COLO829 (cell line): ENCODE measurements around the gene ZNF578.
"Not testable (repeated sequence)": the region's sequence is repeated elsewhere in the genome, so short reads cannot be mapped to it uniquely, and the experiment has no call there.

Experiments
- DNase-seq: peaks from one replicate; pipeline ENCODE4 v3.0.0; 2012; ENCODE audit warnings: low spot score

ZNF578 gene

DNA sequence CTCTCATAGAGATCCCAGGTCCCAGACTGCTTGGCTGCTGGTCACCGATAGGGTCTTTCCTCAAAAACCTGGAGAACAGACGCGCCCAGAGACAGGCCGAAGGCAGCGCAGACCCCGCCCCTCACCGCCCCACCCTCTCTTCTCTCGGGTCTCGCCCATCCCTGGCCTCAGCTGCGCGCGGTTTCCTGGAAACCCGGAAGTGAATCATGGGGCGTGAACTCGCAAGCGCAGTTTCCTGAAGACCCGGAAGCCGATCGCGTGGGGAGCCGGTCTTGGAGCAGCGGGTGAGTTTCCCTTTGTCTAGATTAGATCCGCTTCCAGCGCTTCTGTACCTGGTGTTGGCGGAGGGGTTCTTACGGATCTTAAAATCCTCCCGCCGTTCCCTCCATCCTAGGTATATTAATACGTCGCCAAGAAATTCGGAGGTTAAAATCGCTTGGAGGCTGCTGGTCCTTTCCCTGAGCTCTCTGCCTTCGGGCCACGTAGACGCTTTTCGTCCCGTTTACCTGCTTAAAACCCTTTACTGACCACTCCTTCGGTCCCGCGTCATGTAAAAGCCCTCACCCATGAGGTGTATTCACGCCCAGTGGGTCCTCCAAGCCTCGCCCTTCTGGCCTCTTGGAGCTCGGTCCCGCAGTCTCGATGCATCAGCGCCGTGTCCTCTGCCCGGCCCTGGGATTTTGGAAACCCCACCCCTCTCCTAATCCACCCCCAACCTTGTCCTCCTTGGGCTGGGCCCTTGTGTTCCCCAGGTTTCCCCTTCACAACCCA, at the start of gene ZNF578:
TSS of gene ZNF578 (plus strand) at position 230 of the 771 bp plus-strand sequence. CDS start 48,293 bp downstream, outside the sequence.
- peak; percentile 10 for DNase-seq

DNA sequence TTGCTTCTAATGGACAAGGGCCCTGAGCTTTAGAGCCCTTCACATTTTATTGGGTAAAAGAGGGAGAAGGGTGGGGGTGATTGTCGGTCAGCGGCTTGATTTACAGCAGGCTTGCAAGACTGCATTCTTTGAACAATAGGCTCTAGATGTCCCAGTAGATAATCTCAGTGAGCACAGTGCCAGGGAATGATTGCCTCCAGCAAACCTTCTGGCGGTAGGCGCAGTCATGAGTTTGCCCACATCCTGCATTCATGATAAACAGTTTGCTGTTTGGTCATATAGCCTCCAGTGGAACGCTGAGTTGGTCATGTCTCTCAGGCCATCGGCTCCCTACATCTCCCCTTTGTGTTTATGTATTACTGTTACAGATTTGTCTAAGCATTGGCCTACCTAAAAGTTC, 43.1 kb upstream of the ZNF578 start:
- DNase-seq, result no peak

DNA sequence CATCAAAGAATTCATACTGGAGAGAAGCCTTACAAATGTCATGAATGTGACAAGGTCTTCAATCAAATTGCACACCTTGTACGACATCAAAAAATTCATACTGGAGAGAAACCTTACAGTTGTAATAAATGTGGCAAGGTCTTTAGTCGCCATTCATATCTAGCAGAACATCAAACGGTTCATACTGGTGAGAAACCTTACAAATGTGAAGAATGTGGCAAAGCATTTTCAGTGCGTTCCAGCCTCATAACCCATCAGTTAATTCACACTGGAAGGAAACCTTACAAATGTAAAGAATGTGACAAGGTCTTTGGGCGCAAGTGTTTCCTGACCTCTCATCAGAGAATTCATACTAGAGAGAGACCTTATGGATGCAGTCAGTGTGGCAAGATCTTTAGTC, 37.6 kb upstream of the ZNF578 start:
- no peak for DNase-seq

DNA sequence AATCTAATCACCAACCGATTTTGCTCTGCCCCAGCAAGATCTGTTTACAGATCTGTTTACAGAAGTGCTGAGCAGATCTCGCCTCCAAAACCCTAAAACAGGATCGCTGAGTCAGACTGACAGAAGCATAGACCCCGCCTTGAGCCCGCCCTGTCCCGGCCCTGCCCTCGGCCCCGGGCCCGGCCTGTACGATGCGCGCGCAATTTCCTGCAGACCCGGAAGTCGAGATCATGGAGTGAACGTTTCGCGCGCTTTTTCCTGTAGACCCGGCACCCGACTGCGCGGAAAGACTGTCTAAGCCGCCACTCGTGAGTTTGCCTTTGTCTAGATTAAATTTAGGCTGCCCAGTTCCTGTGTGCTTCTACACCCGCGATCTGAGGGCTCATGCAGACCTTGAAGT, 24.4 kb upstream of the ZNF578 start, which contains the start of gene ZNF534:
TSS of gene ZNF534 (plus strand) at position 212 of the 400 bp plus-strand sequence. CDS start 2,327 bp downstream, outside the sequence.
- DNase-seq, result no peak

DNA sequence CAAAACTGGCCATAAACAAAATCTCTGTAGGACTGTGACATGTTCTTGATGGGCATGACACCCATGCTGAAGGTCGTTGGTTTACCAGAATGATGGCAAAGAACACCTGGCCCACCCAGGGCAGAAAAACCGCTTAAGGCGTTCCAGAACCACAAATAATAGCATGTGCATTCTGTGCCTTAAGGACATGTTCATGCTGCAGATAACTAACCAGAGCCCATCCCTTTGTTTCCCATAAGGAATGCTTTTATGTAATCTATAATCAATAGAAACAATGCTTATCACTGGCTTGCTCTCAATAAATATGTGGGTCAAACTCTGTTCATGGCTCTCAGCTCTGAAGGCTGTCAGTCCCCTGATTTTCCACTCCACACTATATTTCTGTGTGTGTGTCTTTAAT, 11.2 kb upstream of the ZNF578 start:
- DNase-seq, result no peak

DNA sequence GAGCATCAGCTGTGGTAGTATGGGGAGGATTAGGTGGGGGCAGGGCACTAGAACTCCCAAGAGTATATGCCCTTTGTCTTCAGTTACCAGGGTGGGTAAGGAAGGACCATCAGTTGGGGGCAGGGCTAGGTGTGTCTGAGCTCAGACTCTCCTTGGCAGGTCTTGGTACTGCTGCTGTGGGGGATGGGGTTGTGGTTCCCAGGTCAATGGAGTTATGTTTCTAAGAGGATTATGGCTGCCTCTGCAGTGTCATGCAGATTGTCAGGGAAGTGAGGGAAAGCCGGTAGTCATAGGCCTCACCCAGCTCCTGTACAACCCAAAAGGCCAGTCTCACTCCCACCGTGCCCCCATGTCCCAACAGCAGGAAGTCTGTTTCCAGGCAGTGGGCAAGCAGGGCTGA, 8.8 kb upstream of the ZNF578 start:
- DNase-seq, result no peak

DNA sequence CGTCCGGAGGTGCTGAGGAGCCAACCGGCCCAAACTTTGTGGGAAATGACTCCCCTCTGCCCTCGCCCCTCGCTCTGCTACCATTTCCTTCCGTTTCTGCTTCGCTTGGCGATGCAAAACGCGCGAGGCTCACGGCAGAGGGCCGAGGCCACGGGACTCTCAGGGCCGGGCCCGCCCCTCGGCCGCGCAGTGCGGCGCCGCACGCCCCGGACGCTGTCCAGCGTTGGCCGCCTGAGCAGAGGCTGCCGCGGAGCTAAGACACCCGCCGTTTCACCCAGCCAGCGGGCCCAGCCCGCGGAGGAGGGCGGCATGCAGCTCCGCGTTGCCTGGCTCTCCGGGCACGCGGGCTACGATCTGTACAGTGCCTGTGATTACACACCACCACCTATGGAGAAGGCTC, 2.1 kb upstream of the ZNF578 start:
- DNase-seq, result no peak

DNA sequence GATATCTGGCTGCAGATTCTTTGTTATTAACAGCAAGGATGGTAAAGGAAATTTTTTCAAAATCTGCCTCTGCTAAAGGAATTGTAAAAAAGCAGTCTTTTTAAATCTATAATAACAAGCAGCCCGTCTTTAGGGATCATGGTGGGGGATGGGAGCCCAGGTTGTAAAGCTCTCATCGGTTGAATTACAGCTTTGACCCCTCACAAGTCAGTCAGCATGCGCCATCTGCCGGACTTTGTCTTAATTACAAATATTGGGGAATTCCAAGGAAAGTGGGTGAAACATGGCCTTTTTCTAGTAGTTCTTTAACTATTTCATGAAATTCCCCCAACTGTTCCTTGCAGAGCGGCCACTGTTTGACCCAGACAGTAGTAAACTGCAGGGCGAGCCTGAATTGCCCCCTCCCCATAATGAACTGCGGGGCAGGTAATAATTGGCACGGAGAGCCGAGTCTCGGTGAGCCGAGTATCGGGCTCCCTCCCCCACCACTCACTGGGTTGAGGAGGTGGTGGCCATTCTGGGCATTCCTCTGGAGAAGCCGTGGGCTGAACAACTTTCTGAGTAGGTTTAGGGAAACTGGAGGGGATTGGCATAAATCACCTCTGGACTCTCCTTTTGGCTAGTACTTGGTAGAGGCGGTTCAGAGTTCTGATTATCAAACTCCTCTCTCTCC, 11.6 kb downstream of the ZNF578 start:
- peak; percentile 32 for DNase-seq

DNA sequence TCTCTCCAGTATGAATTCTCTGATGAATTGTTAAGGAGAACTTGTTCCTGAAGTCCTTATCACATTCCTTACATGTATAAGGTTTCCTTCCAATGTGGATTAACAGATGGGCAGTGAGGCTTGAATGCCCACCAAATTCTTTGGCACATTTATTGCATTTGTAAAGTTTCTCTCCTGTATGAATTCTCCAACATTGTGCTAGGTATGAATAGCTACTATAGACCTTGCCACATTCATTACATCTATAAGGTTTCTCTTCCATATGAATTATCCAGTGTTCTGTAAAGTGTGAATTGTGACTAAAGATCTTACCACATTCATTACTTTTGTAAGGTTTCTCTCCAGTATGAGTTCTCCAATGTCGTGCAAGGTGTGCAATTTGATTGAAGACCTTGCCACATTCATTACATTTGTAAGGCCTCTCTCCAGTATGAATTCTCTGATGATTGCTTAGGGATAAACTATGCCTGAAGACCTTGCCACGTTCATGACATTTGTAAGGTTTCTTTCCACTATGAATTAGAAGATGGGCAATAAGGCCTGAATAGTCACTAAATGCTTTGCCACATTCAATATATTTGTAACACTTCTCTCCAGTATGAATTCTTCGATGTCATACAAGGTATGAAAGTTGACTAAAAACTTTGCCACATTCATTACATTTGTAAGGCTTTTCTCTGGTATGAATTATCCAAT, 20.4 kb downstream of the ZNF578 start:
- DNase-seq, result no peak

DNA sequence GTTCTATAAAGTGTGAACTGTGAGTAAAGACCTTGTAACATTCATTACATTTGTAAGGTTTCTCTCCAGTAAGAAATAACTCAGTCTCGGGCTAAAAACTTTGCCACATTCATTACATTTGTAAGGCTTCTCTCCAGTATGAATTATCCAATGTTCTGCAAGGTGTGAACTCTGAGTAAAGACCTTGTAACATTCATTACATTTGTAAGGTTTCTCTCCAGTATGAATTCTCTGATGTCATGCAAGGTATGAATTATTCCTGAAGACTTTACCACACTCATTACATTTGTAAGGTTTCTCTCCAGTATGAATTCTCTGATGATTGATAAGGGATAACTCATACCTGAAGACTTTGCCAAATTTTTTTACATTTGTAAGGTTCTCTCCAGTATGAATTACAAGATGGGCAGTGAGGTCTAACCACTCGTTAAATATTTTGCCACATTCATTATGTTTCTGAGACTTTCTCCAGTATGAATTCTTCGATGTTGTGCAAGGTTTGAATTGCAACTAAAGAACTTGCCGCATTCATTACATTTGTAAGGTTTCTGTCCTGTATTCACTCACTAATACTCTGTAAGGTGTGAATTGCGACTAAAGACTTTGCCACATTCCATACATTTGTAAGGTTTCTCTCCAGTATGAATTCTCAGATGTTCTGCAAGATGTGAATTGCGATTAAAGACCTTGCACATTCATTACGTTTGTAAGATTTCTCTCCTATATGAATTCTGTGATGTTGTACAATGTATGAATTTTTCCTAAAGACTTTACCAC, 21.2 kb downstream of the ZNF578 start:
- no peak for DNase-seq

DNA sequence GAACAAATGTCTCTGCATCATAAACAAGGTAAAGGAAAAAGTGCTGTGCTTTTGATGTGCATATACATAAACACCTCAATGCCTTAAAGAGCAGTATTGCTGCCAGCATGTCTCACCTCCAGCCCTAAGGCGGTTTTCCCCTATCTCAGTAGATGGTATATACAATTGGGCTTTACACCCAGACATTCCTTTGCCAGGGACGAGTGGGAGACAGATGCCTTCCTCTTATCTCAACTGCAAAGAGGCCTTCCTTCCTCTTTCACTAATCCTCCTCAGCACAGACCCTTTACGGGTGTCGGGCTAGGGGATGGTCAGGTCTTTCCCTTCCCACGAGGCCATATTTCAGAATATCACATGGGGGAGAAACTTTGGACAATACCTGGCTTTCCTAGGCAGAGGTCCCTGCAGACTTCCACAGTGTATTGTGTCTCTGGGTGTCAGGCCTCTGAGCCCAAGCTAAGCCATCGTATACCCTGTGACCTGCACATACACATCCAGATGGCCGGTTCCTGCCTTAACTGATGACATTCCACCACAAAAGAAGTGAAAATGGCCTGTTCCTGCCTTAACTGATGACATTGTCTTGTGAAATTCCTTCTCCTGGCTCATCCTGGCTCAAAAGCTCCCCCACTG, 30.9 kb downstream of the ZNF578 start:
- not testable (repeated sequence) for DNase-seq

DNA sequence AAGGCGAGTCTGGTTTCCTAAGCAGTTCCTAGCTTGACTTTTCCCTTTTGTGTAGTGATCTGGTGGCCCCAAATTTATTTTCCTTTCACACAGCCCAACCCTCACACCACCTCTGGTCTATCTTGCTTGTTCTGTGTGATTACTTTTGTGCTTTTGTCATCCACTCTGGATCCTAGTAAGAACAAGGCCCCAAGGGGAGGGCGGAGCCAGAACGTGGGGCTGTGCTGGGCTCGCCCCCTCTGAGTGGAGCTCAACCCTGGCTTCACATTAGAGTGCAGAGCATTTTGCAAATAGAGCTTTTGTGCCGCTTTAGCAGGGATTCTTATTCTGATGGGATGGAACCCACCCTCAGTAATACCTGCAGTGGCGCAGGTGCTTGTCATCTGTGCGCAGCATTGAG, 31.7 kb downstream of the ZNF578 start:
- not testable (repeated sequence) for DNase-seq

DNA sequence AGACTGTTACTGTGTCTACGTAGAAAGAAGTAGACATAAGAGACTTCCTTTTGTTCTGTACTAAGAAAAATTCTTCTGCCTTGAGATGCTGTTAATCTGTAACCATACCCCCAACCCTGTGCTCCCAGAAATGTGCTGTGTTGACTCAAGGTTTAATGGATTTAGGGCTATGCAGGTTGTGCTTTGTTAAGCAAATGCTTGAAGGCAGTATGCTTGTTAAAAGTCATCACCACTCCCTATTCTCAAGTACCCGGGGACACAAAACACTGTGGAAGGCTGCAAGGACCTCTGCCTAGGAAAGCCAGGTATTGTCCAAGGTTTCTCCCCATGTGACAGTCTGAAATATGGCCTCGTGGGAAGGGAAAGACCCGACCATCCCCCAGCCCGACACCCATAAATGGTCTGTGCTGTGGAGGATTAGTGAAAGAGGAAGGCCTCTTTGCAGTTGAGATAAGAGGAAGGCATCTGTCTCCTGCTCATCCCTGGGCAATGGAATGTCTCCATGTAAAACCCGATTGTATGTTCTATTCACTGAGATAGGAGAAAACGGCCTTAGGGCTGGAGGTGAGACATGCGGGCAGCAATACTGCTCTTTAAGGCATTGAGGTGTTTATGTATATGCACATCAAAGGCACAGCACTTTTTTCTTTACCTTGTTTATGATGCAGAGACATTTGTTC, 32.3 kb downstream of the ZNF578 start:
- DNase-seq, result not testable (repeated sequence)

DNA sequence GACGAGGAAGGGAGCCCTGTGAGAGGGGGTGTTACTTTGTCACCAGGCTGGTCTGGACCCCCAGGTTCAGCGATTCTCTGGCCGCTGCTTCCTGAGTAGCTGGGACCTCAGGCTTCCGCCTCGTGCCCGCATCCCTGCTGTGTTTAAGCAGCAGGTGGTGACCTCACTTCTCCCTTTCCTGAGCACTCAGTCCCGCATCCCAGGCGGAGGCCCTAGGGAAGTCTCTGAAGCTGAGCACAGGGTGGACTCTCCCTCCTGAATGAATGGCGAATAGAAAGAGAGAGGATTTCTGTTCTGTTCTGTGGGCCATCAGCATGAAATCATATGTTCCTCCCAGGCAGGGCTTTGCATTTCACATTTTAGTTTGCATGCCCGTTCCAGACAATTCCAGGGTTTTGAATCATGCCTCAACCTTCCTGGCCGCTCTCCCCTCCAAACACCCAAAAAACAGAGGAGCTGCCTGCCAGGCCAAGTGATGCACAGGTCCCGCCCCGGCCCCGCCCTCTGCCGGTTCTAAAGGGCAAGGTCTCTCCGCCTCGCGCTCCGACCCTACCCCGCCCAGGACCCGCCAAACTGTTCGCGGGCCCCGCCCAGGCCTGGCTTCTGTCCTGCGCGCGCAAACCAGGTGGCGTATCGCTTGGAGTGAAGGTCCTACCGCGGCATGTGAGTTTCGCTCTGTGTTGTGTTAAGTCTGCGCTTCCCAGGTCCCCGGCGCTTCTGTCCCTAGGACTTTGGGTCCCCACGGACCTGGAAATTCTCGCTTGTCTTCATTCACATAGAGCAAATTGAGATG, 39.0 kb downstream of the ZNF578 start:
- no peak for DNase-seq

DNA sequence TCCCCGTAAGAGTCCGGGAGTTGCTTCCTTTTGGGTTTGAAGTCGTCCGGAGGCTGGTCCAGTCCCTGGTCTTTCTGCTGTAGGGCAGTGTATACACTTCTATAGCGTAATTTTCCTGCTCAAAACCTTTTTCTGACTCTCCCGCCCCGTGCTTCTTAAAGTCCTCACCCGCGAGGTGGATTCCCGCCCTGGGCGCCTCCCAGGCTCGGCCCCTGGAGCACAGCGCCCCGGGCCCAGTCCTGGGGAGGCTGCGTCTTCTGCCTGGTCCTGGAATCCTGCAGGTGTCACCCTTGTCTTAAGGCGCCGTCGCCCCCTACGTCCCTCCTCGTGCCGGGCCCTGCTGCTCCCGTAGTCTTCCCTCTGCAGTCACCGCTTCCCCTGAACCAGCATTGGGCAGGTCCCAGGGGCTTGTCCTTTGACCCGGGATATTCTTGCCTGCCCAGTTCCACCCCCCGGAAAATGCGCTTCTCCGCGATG, 39.7 kb downstream of the ZNF578 start:
- no peak for DNase-seq

DNA sequence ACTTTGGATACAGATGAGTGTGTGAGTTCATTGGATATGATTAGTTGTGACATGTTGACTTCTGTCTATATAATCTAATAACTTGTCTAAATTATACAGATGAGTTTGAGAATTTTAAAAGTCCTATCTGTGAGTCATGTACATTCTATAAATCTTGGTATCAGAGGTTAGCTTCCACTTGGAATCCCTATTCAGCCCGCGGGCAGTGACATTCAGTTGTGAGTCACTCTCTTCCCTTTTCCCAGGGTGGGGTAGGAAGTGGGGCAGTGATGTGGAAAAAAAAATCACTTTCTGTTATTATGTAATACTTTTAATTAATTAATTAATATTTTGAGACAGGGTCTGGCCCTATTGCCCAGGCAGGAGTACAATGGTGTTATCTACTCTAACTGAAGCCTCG, 41.2 kb downstream of the ZNF578 start:
- no peak for DNase-seq

DNA sequence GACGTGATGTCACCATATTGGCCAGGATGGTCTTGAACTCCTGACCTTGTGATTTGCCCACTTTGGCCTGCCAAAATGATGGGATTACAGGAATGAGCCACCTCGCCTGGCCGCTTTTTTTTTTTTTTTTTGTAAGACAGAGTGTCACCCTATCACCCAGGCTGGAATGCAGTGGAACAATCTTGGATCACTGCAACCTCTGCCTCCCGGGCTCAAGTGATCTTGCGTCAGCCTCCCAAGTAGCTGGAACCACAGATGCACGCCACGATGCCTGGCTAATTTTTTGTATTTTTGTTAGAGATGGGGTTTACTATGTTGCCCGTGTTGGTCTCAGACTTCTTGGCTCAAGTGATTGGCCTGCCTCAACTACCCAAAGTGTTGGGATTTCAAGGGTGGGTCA, 45.2 kb downstream of the ZNF578 start:
- DNase-seq, result no peak

DNA sequence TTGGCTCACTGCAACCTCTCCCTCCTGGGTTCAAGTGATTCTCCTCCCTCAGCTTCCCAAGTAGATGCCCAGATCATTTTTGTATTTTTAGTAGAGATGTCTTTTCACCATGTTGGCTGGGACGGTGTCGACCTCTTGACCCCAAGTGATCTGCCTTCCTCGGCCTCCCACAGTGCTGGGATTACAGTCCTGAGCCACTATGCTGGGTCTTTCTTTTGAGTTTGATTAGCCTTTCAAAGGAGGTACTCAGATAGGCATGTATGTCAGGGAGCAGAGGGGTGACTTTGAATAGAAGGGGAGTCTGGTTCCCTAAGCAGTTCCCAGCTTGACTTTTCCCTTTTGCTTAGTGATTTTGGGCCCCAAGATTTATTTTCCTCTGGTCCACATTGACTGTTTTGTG, 47.1 kb downstream of the ZNF578 start:
- not testable (repeated sequence) for DNase-seq

DNA sequence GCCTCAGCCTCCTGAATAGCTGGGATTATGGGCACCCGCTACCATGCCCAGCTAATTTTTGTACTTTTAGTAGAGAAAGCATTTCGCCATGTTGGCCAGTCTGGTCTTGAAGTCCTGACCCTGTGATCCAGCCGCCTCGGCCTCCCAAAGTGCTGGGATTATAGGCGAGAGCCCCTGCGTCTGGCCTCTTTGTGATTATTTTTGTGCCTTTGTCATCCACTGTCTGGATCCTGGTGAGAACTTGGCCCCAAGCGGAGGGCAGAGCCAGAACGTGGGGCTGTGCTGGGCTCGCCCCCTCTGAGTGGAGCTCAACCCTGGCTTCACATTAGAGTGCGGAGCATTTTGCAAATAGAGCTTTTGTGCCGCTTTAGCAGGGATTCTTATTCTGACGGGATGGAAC, 47.6 kb downstream of the ZNF578 start:
- DNase-seq, result not testable (repeated sequence)

DNA sequence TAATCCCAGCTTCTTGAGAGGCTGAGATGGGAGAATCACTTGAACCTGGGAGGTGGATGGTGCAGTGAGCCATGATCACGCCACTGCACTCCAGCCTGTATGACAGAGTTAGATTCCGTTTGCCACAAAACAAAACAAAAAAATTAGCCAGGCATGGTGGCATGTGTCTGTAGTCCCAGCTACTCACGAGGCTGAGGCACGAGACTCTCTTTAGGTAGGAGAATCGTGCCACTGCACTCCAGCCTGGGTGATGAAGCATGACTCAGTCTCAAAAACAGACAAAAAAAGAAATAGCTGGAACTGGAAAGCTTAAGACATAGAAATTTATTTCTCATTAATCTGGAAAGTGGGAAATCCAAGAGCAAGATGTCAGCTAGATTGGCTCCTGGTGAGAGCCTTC, 53.9 kb downstream of the ZNF578 start:
- DNase-seq, result no peak
